Anterior cingulate cortex (tissue), 58 donors: ENCODE results near the gene NAA60.
A peak's percentile ranks its signal among the peaks of the same experiment; 100 is the strongest.
"Not testable (repeated sequence)": the region's sequence is repeated elsewhere in the genome, so short reads cannot be mapped to it uniquely, and the experiment has no call there.

ENCODE experiments used
- DNase-seq, 58 donors: peaks; one replicate each; lab custom pipeline; 2025; lab: John Stamatoyannopoulos, UW

The NAA60 gene

DNA sequence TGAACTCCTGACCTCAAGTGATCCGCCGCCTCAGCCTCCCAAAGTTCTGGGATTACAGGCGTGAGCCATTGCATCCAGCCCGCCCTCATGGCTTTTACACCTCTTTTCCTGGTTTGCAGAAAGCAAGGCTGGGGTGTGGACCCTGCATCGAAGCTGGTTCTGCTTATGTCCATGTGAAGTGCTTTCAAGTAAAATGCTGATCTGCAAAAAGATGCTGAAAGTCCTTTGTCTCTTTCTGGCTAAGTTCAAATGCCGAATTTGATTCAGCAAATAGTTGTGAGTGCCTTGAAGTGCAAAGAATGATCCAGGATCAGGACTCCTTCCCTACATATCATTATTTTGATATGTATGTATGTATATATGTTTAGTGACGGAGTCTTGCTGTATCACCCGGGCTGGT is 17.1 kb downstream of the NAA60 start:
- DNase-seq: no peak

DNA sequence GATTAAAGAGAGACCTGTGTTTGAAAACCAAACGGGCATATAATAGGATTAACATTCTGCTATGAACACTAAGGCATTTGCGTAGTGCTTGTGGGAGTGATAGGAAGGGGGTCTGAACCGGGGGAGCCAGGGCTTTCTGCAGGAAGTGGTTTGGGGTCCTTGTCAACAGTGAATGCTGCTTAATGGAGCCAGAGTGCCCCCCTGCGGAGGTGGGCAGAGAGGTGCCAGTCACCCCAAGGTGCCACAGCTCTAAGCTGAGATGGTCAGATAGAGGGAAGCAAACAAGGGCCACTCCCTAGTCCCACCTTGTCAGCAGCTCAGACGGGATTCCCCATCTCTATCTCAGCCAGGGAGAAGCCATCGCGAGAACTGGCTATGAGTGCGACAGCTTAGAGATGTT is 17.7 kb downstream of the NAA60 start:
- DNase-seq: no peak

DNA sequence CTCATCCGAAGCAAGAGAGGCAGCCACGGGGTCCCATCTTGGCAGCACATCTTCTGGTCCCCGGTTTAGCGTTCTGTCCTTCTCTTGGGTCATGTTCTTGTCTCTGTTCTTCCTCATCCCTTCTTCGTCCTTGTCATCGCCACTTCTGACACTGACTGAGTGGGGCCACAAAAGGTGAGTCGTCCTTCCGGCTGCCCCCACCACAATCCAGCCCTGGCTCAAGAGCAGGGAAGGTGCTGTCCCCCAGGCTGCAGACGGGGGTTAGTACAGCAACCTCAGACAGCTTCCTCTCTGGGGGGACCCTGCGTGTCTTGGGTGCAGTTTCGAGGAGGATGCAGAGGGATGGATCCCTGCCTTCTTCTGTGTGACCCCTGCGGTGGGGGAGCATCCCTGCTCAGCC is 21.8 kb downstream of the NAA60 start:
- no peak for DNase-seq

DNA sequence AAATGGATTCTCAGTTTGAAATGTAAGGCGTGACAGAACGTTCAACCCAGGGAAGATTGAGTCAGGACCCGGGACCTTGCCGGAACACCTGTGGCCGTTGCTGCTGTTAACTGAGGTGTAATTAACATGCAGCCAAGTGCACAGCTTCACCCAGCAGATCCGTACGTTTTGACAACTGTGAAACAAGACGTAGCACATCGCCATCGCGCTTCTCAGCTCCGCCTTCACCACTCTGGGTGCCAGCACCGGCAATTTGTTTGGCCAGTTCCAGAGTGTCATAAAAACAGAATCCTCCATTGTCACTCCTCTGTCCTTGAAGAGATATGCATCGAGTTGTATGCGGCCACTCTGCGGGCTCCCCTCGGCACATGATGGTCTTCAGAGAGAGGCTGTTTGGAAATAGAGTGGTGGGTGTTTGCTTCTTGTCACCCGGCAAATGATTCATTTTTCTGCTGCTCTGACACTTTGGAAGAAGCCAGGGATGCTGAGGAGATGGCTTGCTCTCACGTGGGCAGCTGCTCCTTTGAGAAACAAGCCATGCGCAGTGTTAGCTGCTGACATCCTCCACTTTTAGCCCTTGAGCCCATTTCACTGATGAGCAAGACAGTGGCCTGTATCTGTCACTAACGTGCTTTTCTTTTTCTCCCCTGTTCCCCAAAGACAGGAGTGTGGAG is 22.6 kb downstream of the NAA60 start:
- DNase-seq: peak in 3 of 58 donors; percentile 7 to 57 (median 50)

DNA sequence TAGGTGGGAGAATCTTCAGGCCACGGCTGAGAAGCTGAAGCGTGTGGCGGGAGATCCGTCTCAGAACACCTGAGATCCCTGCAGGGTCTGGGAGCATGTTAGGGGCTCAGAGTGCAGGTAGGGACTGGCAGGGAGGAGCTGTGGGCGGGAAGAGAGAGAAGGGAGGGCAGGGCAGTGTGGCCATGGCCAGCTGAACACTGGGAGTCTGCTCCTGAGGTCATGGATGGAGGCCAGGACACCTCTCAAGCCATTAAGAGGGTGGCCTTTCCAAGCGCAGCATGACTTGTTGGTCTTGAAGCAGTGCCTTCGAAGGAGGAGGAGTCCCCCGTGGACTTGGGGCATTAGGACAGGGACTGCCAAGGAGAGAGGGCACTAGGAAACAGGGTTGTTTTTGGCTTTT is 23.7 kb downstream of the NAA60 start:
- no peak for DNase-seq

DNA sequence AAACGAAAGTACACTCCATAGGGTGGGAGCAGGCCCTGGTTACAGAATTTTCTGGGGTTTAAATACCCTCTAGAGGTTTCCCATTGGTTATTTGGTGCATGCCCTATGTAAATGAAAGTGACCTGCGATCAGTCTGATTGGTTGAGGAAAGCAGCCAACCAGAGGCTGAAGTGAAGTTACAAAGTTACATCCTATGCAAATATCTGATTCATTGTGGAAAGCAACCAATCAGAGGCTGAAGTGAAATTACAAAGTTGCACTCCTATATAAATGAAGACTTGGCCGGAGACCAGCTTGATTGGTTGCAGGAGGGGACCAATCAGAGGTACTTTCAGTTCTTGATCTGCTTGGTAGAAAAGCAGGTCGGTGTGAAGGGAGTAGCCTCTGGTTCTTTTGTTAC is 24.4 kb downstream of the NAA60 start:
- no peak for DNase-seq

DNA sequence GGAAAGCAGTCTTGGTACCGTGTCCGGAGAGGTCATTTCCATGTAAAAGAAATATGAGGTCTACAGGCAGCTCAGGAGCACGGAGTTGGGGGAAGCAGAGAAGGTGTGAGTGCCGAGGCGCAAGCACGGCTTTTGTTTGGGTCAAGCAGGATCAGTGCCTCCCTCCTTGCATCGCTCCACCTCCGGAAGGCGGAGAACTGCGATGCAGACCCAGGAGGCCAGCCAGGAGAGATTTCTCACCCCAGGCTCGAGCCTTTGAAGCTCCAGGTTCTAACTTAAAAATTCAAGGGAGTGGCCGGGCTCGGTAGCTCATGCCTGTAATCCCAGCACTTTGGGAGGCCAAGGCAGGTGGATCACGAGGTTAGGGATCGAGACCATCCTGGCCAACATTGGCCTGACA is 25.0 kb downstream of the NAA60 start:
- DNase-seq: no peak

DNA sequence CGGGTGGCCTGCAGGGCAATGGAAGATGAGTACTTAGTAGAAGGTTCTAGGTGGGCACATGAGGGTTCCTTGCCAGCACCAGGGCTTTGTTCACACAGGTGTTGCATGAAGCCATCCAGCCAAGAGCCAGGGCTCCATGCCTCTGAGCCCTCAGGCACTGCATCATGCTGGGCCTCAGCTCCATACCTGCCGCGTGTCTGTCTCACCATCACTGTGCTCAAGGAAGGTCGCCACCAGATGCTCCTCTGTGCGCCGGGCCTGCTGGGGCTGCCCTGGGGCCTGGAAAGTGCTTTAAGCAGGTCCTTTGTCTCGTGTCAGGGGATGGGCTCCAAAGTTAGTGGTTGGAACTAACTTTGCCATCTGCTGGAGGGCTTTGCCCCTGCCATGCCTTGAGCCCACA is 26.3 kb downstream of the NAA60 start:
- DNase-seq: no peak

DNA sequence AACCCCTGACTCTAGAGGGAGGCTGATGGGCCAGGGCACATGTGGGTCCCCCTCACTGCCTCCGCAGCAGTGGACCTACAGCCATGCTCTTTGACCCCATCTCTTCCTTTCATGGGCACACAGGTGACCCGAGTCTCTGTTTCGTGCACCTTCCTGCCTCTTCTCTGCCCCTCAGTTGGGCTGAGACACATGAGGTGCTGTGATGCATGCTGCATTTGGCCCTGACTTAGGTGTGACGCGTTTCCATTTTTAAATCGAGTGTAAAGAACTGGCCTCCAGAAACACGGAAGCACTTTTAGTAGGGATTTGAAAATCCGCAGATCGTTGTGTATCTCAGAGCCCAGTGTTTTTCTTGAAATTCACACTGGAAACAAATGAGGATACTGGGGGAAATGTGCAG is 27.2 kb downstream of the NAA60 start:
- no peak for DNase-seq

DNA sequence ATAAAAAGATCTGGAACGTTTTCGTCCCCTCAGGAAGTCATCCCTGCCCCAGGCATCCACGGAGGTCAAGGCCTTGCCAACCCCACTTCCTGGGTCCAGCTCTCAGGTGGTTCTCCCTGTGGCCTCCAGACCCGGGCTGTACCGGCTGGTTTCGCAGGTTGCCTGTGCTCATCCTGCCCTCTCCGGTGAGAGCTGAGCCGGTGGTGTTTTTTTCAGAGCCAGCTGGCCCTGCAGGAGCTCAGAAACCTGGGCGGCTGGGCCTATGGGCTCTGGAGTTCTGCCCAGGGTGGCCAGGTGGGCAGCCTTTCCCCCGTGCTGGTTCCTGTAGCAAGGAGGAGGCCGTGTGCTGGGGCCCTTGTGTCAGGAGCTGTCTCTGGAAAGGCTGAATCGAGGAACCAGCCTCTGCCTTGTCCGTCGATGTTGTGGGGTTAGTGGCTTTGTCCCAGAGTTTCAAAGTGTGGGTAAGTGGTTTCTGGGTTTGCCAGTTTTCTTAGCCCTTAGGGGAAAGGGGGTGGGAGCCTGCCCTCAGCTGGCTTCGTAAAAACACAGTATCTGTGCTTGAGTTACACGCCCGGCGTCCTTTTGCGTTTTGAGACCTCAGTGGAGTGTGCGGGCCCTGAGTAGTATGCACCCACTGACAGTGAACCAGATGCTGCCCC is 28.2 kb downstream of the NAA60 start:
- no peak for DNase-seq

DNA sequence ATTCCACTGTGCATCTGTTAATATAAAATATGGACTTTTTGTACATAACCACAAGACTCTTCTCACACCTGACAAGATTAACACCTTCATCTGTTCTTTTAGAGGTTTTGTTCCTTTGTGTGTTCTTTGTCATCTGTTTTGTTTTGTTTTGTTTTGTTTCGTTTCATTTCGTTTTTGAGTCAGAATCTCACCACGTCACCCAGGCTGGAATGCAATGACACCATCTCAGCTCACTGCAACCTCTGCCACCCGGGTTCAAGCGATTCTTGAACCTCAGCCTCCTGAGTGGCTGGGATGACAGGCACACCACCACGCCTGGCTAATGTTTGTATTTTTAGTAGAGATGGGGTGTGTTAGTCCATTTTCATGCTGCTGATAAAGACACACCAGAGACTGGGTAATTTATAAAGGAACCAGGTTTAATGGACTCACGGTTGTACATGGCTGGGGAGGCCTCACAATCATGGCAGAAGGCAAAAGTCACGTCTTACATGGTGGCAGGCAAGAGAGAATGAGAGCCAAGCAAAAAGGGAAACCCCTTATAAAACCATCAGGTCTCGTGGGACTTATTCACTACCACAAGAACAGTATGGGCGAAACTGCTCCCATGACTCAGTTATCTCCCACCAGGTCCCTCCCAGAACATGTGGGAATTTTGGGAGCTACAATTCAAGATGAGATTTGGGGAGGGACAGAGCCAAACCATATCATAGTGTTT is 29.6 kb downstream of the NAA60 start:
- no peak for DNase-seq

DNA sequence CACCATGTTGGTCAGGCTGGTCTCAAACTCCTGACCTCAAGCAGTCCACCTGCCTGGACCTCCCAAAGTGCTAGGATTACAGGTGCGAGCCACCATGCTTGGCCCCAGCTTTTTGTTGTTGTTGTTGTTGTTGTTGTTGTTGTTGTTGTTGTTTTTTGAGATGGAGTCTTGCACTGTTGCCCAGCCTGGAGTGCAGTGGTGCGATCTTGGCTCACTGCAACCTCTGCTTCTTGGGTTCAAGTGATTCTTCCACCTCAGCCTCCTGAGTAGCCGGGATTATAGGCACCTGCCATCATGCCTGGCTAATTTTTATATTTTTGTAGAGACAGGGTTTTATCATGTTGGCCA is 30.1 kb downstream of the NAA60 start:
- not testable (repeated sequence) for DNase-seq

DNA sequence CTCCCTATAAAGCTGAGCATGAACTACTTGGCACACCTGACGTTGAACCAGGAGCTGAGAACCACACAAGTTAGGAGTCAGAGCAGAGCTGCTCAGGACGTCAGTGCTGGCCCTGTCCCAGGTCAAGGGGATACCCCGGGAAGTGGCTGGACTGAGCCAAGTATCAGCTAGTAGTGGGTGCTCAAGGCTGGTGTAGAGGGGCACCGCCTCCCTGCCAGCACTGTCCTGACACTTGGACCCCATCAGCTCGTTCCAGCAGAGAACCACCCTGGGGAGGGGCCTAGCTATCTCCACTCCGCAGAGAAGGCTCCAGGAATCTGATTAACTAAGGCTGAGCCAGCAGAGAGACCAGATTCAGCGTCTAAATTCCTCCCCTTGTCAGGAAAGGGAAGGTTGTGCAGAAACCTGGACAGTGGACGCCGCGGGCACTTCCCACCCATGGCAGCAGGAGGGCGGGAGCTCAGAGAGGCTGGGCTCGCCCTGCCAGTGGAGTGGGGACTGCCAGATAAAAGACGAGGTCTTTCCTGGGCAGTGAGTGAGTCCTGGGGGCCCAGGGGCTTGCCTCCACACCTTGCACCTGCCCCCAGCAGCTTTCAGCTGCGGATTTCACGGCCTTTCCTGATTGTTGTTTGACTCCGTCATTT is 30.8 kb downstream of the NAA60 start:
- no peak for DNase-seq

DNA sequence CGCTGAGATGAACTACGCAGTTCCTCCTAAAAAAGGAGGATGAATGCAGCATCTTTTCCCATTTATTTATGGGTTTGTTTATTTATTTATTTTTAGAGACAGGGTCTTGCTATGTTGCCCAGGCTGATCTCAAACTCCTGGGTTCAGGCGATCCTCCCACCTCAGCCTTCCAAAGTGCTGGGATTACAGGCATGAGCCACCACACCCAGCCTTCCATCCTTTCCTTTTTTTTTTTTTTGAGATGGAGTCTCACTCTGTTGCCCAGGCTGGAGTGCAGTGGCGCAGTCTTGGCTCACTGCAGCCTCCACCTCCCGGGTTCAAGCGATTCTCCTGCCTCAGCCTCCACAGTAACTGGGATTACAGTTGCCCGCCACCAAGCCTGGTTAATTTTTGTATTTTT is 31.4 kb downstream of the NAA60 start:
- not testable (repeated sequence) for DNase-seq

DNA sequence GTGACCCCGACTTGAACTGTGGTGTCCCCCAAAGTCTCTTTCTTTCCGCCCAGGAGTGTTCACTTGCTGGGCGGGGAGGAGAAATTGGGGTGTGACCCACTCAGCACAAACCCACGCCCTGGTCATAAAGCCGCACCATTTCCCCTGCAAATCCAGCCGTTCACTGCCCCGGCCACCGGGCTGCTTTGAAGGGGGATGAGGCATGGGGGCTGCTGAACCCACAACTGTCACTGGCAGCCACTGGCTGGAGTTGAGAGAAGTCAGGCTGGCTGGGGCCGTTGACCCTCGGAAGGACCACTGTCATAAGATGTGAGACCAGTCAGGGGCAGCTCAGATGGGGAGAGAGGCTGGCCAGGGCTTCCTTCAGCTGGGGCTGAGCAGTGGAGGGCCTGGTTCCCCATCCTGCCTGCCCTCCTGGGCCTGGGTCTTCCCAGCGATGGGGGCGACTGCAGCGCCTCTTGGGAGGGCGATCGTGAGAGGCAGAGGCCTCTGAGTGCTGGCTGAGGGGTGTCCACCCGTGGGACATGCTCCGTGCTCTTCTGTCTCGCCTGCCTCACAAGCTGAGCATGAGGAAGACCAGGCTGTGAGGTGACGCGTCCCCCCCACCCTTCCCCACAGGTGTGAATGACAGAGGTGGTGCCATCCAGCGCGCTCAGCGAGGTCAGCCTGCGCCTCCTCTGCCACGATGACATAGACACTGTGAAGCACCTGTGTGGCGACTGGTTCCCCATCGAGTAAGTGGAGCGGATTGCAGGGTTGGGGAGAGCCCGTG is 32.3 kb downstream of the NAA60 start:
- no peak for DNase-seq

DNA sequence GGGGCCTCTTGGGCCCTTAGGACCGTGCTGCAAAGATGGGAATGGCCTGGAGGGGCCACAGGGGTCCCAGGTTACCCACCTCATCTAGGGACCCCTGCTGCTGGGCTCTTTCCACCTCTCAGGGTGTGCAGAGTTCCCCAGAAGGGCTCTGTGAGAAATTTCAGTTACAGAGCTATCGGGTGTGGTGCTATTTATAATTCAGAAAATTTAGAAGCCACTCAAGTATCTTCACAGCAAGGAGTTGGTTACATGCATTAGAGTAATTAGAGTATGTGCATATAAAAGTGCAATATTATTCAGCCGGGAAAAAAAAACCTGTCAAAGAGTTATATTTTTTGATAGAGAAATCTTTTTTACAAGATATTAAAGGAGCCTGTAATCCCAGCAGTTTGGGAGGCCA is 32.9 kb downstream of the NAA60 start:
- DNase-seq: no peak

DNA sequence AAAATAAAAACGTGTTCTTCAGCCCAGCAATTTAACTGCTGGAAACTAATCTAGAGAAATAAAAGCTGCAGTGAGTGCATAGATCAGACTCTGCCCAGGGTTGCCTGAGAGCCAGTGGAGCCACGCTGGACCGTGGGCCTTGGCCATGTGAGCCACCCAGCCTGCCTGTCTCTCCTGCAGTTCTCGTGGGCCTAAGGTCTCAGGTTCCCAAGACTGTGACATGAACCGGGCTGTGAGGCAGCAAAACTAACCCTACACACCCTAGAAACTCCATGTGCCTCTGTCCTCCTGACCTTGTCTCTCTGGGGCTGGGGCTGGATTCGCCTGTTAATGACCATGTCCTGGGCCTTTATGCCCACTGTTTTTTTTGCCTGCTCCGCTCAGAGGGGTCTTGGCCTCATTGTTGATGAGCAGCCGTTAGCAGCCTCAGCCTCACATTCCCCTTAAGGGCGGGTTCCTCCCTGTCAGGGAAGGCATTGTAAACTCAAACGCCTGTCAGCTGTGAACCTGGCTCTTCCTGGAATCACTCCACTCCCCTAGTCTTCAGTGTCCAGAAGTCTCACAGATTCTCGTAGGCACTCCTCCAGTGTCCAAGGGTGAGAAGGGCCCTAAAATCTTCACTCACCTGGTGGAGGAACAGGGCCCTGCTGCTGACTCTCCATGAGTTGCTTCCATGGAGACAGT is 34.9 kb downstream of the NAA60 start:
- no peak for DNase-seq

DNA sequence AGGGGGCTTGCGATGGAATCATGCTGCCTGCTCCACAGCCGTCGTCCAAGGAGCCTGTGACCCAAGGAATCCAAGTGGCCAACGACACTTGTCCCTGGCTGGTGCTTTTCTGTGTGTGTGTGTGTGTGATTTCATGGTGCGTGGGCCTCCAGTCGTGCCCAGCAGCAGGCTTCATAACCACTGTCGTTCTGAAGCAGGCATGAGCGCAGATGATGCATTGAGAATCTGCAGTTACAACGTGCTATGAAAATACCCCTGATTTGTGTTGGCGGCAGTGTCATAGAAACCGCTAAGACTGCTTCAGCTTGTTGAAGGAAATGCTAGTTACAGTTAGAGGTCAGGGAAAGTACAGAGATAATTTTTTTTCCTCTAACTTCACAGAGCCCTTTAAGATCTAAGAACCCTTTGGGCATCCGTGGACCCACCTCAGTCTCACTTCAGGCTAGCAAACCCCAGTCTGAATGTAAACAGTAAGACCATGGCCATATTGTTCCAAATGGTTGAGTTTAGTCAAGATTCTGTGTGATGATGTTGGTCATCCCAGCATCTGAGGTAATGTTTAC is 36.3 kb downstream of the NAA60 start:
- DNase-seq: peak in 6 of 58 donors; percentile 5 to 56 (median 27)

DNA sequence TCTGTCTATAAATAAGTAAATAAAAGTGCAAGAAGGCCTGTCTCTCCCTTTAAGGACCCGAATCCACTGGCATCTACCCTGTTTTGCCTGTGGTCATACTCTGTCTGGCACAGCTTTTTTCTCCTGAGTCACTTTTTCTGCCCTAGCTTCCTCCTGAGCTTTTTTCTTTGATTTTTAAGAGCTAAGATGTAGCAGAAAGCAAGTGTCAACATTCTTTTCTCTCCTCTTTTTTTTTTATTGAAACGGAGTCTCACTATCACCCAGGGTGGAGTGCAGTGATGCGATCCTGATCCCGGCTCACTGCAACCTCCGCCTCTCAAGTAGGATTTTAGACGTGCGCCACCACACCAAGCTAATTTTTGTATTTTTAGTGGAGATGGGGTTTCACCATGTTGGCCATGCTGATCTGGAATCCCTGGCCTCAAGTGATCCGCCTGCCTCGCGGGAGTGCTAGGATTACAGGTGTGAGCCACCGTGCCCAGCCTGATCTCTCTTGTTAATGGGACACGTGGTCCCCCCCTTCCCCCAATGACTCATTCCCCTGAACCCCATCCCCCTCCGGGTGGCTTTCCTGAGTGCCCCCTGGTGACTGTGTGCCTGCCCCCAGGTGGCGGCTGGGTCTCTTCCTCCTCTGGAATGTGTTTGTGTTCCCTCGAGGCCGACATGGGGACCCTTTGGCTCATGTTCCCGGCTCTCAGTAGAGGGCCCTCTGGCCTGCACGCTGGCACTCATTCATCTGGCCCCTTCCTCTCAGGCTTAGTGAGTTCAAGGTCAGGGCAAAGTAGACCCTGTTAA is 37.6 kb downstream of the NAA60 start:
- DNase-seq: no peak
